A549 (cell line): ENCODE results near the gene COBL.

ENCODE experiments used
- CTCF ChIP-seq: fragments of >200 bp; sonication (Bioruptor Twin); formaldehyde crosslinking; IDR thresholded peaks from 3 replicates; pipeline ENCODE4 v1.5.1; 2016
- FOSL2 ChIP-seq, 2 experiments: fragments of 450-650 bp in 1 of 2; fragments of >200 bp in 1 of 2; sonication (Bioruptor Twin) in 1 of 2; formaldehyde crosslinking; IDR thresholded peaks; 2 replicates each; pipeline versions ENCODE4 v1.5.0 to v1.6.1; 2016 to 2020; ENCODE audit warnings: mild to moderate bottlenecking in 1 of 2, moderate library complexity in 1 of 2
- POLR2A ChIP-seq: IDR thresholded peaks from 2 replicates; pipeline ENCODE4 v1.6.1; 2012; ENCODE audit warnings: mild to moderate bottlenecking, low read length
- TP53 ChIP-seq: fragments of 250-450 bp; sonication (Bioruptor Pico); IDR thresholded peaks from 2 replicates; pipeline ENCODE4 v1.5.0; 2021; ENCODE audit warnings: mild to moderate bottlenecking, moderate library complexity

GRCh38 chr7:51148216-51148615, 168.4 kb downstream of the COBL start:
- no peak for TF ChIP-seq POLR2A
- no peak for TF ChIP-seq CTCF
- TF ChIP-seq TP53 (CRISPR knock-in tag), result no peak
- TF ChIP-seq FOSL2 (IDR thresholded peaks at IDR 0.05), result no peak
- TF ChIP-seq FOSL2 (CRISPR knock-in tag; IDR thresholded peaks at IDR 0.05), result no peak
